ENCODE results near the gene BANP.
"Not testable (repeated sequence)": the region's sequence is repeated elsewhere in the genome, so short reads cannot be mapped to it uniquely, and the experiment has no call there.

BANP gene

GRCh38 chr16:88088611-88089010 lies 137.4 kb downstream of the BANP start:
- DNase-seq (ENCODE audit: low read depth): not testable (repeated sequence)

- not testable (repeated sequence) for DNase-seq (ENCODE audit: low read depth)
These were observed 137.8 kb downstream of the BANP start for GRCh38 chr16:88089071-88089470.

- DNase-seq (ENCODE audit: low read depth): not testable (repeated sequence)
These were observed 138.6 kb downstream of the BANP start for GRCh38 chr16:88089632-88090376.

- not testable (repeated sequence) for DNase-seq (ENCODE audit: low read depth)
These were observed 139.3 kb downstream of the BANP start for GRCh38 chr16:88090377-88091175.

GRCh38 chr16:88091221-88091971 lies 140.2 kb downstream of the BANP start:
- not testable (repeated sequence) for DNase-seq (ENCODE audit: low read depth)

GRCh38 chr16:88091972-88092302 lies 140.7 kb downstream of the BANP start:
- not testable (repeated sequence) for DNase-seq (ENCODE audit: low read depth)

GRCh38 chr16:88092791-88093555 lies 141.7 kb downstream of the BANP start:
- not testable (repeated sequence) for DNase-seq (ENCODE audit: low read depth)

GRCh38 chr16:88093556-88094252 lies 142.5 kb downstream of the BANP start:
- not testable (repeated sequence) for DNase-seq (ENCODE audit: low read depth)

- DNase-seq (ENCODE audit: low read depth): not testable (repeated sequence)
These were observed 143.0 kb downstream of the BANP start for GRCh38 chr16:88094253-88094575.

GRCh38 chr16:88094900-88095299 lies 143.7 kb downstream of the BANP start:
- not testable (repeated sequence) for DNase-seq (ENCODE audit: low read depth)

GRCh38 chr16:88096659-88097058 lies 145.4 kb downstream of the BANP start:
- DNase-seq (ENCODE audit: low read depth): not testable (repeated sequence)

GRCh38 chr16:88098731-88099562 lies 147.7 kb downstream of the BANP start:
- DNase-seq (ENCODE audit: low read depth): not testable (repeated sequence)

- DNase-seq (ENCODE audit: low read depth): no peak
These were observed 148.3 kb downstream of the BANP start for GRCh38 chr16:88099563-88099890.

- DNase-seq (ENCODE audit: low read depth): not testable (repeated sequence)
These were observed 148.7 kb downstream of the BANP start for GRCh38 chr16:88099956-88100355.

GRCh38 chr16:88100801-88101622 lies 149.8 kb downstream of the BANP start:
- DNase-seq (ENCODE audit: low read depth): not testable (repeated sequence)

GRCh38 chr16:88101623-88102105 lies 150.4 kb downstream of the BANP start:
- not testable (repeated sequence) for DNase-seq (ENCODE audit: low read depth)

- no peak for DNase-seq (ENCODE audit: low read depth)
These were observed 151.4 kb downstream of the BANP start for GRCh38 chr16:88102597-88102996.

- no peak for DNase-seq (ENCODE audit: low read depth)
These were observed 151.8 kb downstream of the BANP start for GRCh38 chr16:88103011-88103410.

GRCh38 chr16:88103581-88104188 lies 152.5 kb downstream of the BANP start:
- no peak for DNase-seq (ENCODE audit: low read depth)

Measured in activated T-cell treated with anti-CD3 and anti-CD28 coated beads for 48 hours (primary cell).